Ishikawa (cell line): Measurements from ENCODE around the gene CCDC106.

ENCODE experiments used
- EP300 ChIP-seq: IDR thresholded peaks from 2 replicates; pipeline ENCODE4 v1.6.1; 2012; ENCODE audit warnings: borderline replicate concordance
- RAD21 ChIP-seq: IDR thresholded peaks from 2 replicates; pipeline ENCODE4 v1.6.1; 2012; ENCODE audit warnings: low read depth

DNA sequence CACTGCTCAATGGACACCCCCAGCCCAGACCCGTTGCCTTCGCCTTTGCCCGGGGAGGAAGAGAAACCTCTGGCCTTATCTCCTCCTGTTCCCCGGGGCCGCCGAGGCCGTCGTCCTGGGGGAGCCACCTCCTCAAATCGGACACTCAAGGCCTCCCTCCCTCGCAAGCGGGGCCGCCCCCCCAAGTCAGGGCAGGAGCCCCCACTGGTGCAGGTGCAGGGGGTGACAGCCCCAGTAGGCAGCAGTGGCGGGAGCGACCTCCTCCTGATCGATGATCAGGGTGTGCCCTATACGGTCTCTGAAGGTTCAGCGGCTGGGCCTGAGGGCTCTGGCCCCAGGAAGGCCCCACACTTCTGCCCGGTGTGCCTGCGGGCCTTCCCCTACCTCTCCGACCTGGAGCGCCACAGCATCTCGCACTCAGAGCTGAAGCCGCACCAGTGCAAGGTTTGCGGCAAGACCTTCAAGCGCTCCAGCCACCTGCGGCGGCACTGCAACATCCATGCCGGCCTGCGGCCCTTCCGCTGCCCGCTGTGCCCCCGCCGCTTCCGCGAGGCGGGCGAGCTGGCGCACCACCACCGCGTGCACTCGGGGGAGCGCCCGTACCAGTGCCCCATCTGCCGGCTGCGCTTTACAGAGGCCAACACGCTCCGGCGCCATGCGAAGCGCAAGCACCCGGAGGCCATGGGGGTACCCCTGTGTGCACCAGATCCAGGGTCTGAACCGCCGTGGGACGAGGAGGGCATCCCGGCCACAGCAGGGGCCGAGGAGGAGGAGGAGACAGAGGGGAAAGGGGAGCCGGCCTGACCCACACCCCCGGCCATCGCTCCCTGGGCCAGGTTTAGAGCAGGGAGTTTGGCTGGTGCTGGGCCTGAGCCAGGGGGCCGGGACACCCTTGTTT is 45.7 kb upstream of the CCDC106 start:
- TF ChIP-seq RAD21, result no peak
- TF ChIP-seq EP300, result no peak
